ENCODE results near the gene RNPEP.

DNA sequence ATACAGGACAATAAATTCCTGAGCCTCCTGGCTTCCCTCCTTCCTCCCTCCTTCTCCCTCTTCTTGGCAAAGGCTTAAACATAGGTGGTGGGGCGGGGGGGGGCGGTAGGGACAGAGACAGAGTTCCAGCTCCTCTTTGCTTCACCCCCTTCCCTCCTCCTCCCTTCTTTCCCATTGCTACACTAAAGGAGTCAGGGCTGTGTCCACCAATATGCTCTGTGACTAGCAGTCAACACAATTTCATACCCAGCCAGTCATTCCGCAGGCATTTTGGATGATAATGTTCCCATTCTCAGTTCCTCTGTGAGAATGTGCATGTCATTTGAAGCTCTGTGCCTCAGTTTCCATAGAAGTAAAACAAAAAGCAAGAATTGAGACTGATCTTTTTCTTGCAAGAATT, 37.8 kb upstream of the RNPEP start:
- TF ChIP-seq ZNF331 (CRISPR knock-in tag; IDR thresholded peaks at IDR 0.05; ENCODE audit: low read depth) (no peak), EZH2 (IDR thresholded peaks at IDR 0.05; ENCODE audit: low read depth, unreplicated experiment) (no peak), POLR2AphosphoS5 (IDR thresholded peaks at IDR 0.05; ENCODE audit: low read depth) (no peak), STAT1 (IDR thresholded peaks at IDR 0.05; ENCODE audit: unreplicated experiment) (no peak), ETS1 (IDR thresholded peaks at IDR 0.05) (no peak), EZH2phosphoT487 (IDR thresholded peaks at IDR 0.05; ENCODE audit: unreplicated experiment) (no peak), JUNB (IDR thresholded peaks at IDR 0.05; ENCODE audit: unreplicated experiment) (no peak), CREB1 (CRISPR knock-in tag; IDR thresholded peaks at IDR 0.05; ENCODE audit: low read depth) (no peak)
- TF ChIP-seq, protein P1, sequence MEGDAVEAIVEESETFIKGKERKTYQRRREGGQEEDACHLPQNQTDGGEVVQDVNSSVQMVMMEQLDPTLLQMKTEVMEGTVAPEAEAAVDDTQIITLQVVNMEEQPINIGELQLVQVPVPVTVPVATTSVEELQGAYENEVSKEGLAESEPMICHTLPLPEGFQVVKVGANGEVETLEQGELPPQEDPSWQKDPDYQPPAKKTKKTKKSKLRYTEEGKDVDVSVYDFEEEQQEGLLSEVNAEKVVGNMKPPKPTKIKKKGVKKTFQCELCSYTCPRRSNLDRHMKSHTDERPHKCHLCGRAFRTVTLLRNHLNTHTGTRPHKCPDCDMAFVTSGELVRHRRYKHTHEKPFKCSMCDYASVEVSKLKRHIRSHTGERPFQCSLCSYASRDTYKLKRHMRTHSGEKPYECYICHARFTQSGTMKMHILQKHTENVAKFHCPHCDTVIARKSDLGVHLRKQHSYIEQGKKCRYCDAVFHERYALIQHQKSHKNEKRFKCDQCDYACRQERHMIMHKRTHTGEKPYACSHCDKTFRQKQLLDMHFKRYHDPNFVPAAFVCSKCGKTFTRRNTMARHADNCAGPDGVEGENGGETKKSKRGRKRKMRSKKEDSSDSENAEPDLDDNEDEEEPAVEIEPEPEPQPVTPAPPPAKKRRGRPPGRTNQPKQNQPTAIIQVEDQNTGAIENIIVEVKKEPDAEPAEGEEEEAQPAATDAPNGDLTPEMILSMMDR (conservative IDR thresholded peaks at IDR 0.05; ENCODE audit: low read depth in 2 of 2): no peak
- TF ChIP-seq, protein P2, sequence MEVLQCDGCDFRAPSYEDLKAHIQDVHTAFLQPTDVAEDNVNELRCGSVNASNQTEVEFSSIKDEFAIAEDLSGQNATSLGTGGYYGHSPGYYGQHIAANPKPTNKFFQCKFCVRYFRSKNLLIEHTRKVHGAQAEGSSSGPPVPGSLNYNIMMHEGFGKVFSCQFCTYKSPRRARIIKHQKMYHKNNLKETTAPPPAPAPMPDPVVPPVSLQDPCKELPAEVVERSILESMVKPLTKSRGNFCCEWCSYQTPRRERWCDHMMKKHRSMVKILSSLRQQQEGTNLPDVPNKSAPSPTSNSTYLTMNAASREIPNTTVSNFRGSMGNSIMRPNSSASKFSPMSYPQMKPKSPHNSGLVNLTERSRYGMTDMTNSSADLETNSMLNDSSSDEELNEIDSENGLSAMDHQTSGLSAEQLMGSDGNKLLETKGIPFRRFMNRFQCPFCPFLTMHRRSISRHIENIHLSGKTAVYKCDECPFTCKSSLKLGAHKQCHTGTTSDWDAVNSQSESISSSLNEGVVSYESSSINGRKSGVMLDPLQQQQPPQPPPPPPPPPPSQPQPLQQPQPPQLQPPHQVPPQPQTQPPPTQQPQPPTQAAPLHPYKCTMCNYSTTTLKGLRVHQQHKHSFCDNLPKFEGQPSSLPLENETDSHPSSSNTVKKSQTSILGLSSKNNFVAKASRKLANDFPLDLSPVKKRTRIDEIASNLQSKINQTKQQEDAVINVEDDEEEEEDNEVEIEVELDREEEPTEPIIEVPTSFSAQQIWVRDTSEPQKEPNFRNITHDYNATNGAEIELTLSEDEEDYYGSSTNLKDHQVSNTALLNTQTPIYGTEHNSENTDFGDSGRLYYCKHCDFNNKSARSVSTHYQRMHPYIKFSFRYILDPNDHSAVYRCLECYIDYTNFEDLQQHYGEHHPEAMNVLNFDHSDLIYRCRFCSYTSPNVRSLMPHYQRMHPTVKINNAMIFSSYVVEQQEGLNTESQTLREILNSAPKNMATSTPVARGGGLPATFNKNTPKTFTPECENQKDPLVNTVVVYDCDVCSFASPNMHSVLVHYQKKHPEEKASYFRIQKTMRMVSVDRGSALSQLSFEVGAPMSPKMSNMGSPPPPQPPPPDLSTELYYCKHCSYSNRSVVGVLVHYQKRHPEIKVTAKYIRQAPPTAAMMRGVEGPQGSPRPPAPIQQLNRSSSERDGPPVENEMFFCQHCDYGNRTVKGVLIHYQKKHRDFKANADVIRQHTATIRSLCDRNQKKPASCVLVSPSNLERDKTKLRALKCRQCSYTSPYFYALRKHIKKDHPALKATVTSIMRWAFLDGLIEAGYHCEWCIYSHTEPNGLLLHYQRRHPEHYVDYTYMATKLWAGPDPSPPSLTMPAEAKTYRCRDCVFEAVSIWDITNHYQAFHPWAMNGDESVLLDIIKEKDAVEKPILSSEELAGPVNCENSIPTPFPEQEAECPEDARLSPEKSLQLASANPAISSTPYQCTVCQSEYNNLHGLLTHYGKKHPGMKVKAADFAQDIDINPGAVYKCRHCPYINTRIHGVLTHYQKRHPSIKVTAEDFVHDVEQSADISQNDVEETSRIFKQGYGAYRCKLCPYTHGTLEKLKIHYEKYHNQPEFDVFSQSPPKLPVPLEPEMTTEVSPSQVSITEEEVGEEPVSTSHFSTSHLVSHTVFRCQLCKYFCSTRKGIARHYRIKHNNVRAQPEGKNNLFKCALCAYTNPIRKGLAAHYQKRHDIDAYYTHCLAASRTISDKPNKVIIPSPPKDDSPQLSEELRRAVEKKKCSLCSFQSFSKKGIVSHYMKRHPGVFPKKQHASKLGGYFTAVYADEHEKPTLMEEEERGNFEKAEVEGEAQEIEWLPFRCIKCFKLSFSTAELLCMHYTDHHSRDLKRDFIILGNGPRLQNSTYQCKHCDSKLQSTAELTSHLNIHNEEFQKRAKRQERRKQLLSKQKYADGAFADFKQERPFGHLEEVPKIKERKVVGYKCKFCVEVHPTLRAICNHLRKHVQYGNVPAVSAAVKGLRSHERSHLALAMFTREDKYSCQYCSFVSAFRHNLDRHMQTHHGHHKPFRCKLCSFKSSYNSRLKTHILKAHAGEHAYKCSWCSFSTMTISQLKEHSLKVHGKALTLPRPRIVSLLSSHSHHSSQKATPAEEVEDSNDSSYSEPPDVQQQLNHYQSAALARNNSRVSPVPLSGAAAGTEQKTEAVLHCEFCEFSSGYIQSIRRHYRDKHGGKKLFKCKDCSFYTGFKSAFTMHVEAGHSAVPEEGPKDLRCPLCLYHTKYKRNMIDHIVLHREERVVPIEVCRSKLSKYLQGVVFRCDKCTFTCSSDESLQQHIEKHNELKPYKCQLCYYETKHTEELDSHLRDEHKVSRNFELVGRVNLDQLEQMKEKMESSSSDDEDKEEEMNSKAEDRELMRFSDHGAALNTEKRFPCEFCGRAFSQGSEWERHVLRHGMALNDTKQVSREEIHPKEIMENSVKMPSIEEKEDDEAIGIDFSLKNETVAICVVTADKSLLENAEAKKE (CRISPR knock-in tag; IDR thresholded peaks at IDR 0.05): no peak
- TF ChIP-seq, protein P3, sequence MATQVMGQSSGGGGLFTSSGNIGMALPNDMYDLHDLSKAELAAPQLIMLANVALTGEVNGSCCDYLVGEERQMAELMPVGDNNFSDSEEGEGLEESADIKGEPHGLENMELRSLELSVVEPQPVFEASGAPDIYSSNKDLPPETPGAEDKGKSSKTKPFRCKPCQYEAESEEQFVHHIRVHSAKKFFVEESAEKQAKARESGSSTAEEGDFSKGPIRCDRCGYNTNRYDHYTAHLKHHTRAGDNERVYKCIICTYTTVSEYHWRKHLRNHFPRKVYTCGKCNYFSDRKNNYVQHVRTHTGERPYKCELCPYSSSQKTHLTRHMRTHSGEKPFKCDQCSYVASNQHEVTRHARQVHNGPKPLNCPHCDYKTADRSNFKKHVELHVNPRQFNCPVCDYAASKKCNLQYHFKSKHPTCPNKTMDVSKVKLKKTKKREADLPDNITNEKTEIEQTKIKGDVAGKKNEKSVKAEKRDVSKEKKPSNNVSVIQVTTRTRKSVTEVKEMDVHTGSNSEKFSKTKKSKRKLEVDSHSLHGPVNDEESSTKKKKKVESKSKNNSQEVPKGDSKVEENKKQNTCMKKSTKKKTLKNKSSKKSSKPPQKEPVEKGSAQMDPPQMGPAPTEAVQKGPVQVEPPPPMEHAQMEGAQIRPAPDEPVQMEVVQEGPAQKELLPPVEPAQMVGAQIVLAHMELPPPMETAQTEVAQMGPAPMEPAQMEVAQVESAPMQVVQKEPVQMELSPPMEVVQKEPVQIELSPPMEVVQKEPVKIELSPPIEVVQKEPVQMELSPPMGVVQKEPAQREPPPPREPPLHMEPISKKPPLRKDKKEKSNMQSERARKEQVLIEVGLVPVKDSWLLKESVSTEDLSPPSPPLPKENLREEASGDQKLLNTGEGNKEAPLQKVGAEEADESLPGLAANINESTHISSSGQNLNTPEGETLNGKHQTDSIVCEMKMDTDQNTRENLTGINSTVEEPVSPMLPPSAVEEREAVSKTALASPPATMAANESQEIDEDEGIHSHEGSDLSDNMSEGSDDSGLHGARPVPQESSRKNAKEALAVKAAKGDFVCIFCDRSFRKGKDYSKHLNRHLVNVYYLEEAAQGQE (IDR thresholded peaks at IDR 0.05; ENCODE audit: unreplicated experiment): no peak

All from GM23338 (cell line).